HG02885 (cell line): ENCODE data around the gene PRAF2.

Experiments
- ATAC-seq: cut with Tn5 transposase; IDR thresholded peaks from one replicate; pipeline ENCODE4 v1.9.1; 2021; ENCODE audit warnings: mild to moderate bottlenecking; ENCODE audit not compliant: unreplicated experiment, poor library complexity

The PRAF2 gene

DNA sequence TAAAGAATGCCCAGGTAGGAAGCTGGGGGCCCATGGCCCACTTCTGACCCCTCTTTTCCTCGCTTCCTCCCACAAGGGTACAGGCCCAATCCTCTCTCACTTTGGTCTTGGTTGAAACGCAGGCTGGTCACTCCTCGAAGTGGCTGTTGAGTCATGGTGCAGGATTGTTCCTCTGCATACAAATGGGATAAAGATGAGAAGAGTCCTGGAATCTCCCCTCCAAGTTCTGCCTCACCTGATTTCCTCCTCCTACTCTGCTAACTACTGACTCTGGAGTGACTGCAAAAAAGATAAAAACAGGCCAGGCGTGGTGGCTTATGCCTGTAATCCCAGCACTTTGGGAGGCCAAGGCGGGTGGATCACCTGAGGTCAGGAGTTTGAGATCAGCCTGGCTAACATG is 4.1 kb upstream of the PRAF2 start:
- no peak for ATAC-seq

DNA sequence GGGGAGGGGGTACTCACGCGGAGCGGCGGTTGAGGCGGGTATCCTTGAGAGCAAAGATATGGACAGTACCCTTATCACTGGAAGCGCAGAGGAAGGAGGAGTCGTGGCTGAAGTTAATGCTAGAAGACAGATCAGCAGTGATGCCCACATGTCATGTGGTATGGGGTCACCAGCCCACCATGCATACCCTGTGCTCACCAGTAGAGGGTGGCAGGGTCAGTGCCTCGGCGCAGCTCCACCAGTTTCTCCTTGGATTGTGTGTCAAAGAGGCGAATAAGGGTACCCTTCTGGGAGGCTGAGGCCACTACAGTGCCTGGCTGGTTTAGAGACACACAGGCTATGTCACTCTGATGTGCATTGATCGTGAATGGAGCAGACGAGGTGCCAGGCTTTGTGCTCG is 1.5 kb upstream of the PRAF2 start:
- no peak for ATAC-seq

DNA sequence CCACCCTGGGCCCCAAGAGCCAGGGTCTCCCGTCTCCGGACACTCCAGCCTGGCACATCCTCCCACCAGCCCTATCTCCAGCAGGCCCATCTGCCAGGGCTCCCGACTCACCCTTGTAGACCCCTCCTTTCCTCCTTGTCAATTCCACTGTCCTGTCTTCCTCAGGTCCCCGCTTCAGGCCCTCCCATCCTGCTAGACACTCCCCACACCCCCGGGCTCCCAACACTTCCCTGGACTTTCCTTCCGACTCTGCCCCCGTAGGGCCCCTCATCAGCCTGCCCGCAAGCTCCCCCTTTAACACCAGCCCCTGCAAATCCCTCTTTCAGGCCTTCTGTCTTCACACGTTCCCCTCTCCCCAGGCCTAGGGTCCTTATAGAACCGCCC is 1.1 kb downstream of the PRAF2 start:
- no peak for ATAC-seq

DNA sequence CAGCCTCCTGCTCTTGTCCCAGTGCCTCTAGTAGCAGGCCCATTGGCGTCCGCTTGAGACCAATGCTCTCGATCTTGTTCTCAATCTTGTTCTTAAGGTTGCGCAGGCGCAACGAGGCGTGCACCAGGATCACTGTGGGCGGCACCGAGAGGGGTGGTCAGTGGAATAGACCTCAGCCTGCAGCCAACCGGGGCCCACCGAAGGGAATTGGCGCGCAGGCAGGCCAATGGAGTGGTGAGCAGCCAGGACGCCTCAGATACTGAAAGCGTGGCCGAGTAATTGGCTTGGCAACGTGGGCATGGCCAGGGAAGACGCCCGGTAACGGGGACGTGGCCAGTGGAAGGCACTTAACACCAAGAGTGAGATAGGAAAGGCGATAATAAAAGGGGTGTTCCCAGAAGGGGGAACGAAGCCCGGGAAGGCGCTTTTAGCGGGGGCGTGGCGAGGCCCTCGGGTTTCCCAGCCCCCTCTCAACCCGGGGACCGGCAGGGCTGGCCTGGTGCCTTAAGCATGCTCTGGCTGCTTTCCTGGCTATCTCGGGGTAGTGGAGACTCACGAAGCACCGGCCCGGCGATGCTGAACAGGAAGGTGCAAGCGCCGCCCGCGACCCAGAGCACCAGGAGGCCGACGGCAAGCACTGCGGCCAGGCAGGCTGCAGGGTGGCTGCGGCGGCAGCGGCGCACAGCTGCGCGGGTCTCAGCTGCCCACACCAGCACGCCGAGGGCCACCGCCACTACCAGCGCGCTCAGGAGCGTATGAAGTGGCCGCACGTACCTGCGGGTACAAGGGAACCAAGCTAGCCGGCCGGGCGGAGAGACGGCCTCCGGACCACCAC is 1.7 kb downstream of the PRAF2 start:
- no peak for ATAC-seq

DNA sequence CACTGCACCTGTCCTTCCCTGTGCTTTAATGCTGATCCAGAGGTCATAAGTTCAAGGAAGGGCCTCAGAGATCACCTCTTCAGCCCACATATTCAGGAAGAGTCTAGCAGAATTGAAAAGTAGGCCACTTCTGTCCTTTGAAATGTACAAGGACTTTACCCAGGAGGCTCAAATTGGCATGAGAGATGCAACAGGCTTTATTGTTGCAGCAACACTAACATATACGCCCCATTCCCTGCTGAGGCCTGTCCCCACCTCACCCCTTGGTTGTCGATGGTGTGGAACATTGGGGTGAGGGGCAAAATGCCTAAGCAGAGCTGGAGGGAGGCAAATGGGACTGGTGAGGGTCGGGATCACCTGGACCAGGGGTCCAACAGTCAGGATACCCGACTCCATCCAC is 2.8 kb downstream of the PRAF2 start:
- no peak for ATAC-seq

DNA sequence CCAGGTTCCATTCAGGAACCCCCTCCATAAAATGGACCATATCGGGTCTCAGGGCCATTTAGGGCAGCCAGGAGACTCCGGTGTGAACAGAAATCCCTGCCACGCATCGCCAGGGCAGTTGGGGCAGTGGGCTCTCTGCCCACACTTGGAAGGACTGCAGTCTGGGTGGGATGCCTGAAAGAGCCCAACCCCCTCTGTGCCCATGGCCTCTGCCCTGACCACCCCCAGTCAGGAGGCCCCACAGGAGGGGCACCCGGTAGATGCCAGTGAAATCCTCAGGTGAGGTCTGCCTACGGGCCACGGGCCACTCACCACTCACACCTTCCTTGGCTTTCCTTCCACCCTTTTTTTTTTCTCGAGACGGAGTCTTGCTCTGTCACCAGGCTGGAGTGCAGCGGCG is 4.8 kb downstream of the PRAF2 start:
- ATAC-seq = no peak

DNA sequence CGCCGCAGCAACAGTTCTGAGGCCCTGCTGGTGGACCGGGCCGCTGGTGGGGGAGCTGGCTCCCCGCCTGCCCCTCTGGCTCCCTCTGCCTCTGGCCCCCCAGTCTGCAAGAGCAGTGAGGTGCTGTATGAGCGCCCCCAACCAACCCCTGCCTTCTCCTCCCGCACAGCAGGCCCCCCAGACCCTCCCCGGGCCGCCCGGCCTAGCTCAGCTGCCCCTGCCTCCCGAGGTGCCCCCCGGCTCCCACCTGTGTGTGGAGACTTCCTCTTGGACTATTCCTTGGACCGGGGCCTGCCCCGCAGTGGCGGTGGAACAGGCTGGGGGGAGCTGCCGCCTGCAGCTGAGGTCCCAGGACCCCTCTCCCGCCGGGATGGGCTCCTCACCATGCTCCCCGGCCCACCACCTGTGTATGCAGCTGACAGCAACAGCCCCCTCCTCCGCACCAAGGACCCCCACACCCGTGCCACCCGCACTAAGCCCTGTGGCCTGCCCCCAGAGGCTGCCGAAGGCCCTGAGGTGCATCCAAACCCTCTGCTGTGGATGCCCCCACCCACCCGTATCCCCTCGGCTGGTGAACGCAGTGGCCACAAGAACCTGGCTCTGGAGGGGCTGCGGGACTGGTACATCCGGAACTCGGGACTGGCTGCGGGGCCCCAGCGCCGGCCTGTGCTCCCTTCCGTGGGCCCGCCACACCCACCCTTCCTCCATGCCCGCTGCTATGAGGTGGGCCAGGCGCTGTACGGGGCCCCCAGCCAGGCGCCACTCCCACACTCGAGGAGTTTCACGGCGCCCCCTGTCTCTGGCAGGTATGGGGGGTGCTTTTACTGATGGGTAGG is 6.3 kb downstream of the PRAF2 start:
- ATAC-seq = no peak

DNA sequence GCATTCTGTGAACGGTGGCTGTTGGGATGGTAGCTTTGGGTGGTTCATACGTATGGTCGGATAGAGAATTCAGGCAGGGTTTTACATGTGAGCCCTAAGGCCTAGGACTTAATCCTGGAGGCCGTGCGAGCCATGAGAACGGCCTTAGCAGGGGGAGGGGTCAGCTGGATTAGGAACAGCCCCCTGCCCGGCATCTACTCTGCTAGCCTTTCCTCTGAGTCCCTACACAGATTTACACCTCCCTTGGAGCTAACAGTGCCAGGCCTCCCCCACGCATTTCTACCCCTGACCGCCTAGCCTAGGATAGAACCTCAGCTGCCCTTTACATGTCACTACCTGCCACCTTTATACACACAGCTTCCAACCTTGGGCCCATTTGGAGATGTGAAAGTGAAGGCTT is 7.1 kb downstream of the PRAF2 start:
- ATAC-seq = no peak

DNA sequence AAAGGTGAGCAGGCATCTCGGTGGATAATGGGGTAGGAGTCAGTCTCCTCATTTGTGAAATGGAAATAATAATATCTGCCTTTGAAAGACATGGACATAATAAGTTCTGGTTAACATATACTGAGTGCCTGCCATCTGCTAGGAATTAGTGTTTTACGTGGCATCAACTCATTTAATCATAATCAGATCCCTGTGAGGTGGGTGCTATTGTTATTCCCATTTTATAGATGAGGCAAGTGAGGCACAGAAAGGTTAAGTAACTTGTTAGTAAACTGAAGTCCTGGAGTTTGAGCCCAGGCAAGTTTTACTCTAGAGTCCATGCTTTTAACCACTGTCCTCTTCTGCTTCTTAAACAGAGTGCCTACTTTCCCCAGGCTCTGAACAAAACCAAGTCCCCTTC is 7.5 kb downstream of the PRAF2 start:
- ATAC-seq = no peak

DNA sequence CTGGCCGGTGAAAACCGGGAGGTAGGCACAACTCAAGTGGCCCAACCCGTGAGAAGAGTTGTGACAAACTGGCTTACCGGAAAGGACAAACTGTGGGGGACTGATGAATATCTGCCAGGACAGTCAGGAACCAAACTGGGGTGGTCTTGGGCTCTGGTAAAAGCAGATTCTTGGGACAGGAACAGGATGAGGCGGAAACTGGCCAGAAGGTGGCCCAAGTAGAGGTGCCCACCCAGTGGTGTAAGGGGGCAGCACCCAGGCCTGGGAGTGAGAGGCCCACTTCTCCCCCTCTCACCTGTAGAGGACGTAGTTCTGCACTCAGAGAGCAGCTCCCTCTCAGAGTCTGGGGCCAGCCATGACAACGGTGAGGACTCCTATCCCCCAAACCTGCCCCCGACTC is 9.1 kb downstream of the PRAF2 start:
- ATAC-seq = no peak

DNA sequence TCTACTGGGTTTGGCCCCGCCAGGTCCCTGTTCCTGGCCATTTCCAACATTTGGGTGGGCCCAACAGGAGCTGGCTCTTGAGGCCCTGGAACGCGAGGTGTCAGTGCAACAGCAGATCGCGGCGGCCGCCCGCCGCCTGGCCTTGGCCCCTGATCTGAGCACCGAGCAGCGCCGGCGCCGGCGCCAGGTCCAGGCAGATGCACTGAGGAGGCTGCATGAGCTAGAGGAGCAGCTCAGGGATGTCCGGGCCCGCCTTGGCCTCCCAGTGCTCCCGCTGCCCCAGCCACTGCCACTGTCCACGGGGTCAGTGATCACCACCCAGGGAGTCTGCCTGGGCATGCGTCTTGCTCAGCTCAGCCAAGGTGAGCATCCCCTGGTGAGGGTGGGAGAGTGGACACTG is 9.5 kb downstream of the PRAF2 start:
- no peak for ATAC-seq

DNA sequence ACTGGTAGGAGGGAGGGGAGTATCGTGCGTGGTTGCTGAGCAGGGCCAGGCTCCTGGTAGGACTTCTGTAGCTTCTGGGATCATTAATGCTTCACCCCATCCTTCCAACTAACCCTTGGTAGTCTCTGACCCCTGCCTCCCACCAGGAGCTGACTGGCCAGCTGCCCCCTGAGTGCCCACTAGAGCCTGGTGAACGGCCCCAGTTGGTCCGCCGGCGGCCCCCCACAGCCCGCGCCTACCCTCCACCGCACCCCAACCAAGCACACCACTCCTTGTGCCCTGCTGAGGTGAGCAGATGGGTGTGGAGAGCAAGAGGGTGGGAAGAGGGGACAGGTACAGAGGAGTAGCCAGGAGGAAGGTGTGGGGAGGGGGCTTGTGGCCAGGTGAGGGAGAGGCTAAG is 10.1 kb downstream of the PRAF2 start:
- no peak for ATAC-seq

DNA sequence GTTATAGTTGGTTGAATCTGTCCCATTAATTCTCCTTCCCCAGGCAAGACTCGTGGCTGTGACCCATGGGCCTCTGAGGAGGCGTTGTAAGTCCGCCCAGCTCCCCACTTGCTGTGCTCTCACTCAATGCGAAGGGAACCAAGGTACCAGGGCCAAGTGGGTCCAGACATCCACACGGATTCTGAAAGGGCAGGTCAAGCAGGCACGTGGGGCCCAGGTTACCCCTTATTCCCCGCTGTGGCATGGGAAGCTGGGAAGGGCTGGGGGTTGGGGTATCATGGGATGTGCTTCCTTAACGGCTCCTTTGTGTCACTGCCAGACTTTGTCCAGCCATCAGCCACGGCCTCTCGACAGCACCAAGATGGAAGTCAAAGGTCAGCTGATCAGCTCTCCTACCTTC is 11.9 kb downstream of the PRAF2 start:
- ATAC-seq = no peak

DNA sequence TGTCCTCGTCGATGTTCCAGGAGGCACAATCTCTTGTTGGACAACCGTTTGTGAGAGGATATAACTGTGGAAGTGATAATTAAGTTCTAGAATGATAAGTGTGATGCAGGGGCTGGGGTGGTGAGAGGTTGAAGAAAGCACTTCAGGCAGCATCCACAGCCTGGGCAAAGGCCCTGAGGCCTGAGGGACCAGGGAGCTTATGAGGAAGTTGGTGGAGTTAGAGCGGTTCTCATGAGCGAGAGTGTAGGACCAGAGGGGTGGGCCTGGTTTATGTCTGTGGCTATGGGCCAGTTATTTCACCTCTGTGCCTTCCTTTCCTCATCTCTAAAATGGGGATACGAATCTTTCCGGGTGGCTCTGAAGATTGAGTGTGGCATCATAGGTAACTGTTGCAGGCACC is 12.3 kb downstream of the PRAF2 start:
- no peak for ATAC-seq

DNA sequence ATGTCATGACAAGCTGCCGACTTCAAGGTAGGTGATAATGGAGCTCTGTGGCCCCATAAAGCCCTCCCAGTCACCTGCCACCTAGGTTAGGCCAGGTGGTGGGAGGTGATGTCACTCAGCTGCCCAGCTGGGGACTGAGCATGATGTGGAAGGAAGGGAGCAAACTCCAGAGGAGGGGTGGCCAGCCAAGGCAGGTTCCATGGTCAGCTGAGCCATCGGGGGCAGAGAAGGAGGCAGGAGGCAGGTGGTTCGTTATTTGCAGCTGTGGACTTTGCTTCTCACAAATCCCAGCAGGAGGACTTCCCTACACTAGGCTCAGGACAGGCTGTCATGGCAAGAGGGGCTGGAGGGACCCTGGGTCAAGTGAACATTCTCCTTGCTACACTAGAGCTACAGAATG is 12.9 kb downstream of the PRAF2 start:
- ATAC-seq = no peak

DNA sequence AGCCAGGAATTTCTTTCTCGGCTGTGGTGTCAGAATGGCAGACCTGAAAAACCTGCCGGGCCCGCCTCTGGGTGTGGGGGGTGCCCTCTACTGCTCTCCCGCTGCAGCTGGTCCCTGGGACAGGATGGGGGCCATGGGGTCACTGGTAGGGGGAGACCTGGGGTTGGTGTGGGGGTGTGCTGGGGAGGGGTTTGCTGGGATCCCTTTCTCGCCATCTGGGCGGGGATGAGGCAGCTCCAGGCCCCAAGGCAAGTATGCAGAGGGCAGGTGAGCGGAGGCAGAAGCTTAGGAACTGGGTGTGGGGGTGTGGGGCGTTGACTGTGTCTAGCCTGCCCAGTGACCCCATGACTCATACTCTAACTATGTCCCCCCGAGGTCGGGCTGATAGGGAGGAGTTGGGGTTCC is 14.1 kb downstream of the PRAF2 start:
- no peak for ATAC-seq

DNA sequence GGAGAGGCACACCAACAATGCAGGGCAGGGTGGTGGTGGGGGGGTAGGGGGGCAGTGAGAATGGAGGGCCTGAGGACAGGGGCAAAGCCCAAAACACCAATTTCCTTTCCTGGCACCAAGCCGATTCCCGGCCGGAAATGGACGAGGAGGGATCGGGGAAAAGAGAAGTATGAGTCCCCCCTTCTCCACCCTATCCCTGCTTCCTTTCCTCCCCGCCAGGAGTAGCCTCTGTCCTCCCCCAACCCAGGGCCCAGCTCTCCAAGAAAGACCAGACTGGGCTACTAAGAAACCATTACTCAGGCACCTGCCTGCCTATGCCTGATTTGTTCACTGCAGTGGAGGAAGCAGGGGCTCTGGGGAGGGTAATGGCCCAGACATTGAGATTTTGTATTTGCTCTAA is 14.6 kb downstream of the PRAF2 start:
- no peak for ATAC-seq

DNA sequence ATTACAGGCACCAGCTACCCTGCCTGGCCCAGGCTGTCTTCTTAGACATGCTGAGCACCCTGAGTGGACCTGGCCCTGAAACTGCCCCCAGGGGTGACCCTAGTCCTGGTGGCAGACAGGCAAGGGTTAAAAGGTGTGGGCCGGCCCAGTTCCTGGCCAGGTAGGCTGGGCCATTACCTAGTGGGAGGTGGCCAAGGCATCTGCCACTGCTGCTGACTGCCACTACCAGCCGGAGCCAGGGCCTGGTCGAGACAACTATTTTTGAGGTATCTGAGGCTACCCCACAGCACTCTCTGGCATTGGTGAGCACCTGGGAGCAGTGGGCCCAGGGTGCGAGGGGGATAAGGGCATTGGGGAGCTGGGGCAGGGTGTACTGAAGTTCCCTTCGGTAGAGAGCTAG is 15.0 kb downstream of the PRAF2 start, which contains the start of gene CCDC120:
Gene CCDC120 (plus strand): TSS at position 206 of the 400 bp plus-strand sequence. CDS start 3,043 bp downstream, outside the sequence.
- ATAC-seq = no peak

DNA sequence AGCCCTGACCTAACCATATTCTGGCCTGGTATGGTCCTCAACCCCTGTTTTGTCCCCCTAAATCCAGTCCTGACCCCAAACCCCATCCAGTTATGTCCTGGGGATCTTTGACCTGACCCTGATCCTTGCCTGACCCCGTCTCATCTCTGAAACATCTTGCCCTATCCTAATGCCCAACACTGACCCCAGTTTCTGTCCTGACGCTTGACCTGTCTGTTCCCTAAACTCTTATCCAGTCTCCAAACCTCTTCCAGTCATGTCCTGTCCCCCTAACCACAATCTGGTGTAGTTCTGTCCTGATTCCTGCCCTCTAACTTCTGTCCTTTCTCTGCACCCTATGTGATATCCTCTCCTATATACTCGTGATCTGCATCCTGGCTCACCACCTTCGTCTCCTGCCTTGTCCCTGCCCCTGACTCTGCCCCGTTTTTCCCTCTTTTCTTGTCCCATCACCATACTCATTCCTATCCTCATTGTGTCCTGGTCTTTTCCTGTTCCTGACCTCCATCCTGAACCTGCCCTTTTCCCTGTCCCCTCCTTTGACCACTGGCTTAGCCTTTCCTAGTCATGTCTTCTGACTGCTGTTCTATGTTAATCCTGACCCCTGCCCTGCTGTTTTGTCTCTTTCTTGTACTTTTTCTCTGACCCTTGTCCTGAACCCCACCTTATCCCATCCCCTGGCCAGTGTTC is 19.6 kb downstream of the PRAF2 start:
- ATAC-seq = no peak

DNA sequence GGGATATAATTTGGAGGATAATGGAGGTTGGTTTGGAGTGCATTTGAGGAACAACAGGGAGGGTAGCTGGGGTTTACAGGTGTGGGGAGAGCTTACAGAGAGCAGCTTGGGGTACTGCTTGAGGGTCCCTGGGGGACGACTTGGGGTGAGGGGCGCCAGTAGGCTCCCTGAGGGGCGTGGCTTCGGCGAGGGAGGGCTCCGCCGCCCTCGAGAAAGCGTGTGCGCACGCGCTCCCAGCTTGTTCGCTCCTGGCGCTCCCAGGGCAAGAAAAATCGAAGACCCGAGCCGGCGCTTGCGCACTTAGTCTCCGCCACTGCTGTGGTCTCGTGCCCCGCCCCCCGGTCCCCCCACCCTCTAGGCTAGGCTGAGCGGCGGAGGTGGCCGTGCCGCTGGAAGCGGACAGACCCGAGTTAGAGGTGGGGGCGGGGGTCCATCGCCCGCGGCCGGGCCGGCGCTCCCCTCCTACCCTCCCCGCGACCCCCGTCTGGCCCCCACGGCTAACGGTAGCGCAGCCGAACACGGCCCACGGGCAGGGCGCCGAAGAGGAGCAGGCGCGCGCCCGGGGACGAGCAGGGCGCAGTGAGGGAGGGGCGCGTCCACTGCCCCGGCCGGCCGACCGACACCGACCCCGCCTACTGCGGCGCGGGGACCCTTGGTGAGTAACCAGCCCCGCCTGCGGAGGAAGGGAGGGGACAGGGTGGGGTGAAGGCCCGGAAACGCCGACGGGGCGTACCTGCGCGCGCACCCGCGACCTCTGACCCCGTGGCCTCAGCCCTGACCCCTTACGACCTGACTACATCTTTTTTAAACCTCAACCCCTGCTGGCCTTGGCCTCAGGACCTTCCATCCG is 20.4 kb downstream of the PRAF2 start:
- ATAC-seq = no peak
